Measurements from ENCODE around the gene DERL3.

DNA sequence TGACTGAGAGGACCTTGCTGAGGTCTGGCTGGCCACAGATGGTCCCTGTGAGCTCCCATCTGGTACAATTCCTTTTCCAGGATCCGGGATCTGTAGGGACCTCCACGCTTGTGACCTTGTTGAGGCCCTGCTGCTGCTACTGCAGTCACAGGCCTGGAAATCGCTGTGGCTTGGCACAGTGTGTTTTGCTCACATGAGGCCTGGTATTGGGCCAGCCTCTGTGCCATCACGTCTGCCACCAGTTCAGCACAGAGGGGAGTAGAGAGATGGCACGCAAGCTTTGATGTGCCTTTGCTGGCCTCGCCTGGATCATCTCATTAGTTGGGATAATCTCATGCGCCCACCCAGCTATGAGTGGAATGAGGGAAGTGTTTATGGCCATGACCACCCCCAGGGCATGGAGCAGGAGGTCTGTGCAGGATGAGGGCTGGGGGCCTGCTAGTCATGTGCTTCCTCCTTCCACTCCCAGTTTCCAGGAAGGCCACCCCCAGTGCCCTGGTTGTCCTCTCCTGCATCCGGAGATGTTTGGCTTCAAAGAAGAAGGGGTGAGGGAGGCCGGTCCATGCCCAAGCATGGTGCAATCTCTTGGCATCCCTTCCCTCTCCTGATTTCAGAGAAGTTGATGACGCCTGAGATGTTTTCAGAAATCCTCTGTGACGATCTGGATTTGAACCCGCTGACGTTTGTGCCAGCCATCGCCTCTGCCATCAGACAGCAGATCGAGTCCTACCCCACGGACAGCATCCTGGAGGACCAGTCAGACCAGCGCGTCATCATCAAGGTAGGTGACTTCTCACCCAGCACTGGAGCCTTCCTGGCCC is 22.4 kb downstream of the DERL3 start:
- TF ChIP-seq, protein P1, sequence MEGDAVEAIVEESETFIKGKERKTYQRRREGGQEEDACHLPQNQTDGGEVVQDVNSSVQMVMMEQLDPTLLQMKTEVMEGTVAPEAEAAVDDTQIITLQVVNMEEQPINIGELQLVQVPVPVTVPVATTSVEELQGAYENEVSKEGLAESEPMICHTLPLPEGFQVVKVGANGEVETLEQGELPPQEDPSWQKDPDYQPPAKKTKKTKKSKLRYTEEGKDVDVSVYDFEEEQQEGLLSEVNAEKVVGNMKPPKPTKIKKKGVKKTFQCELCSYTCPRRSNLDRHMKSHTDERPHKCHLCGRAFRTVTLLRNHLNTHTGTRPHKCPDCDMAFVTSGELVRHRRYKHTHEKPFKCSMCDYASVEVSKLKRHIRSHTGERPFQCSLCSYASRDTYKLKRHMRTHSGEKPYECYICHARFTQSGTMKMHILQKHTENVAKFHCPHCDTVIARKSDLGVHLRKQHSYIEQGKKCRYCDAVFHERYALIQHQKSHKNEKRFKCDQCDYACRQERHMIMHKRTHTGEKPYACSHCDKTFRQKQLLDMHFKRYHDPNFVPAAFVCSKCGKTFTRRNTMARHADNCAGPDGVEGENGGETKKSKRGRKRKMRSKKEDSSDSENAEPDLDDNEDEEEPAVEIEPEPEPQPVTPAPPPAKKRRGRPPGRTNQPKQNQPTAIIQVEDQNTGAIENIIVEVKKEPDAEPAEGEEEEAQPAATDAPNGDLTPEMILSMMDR (IDR thresholded peaks at IDR 0.05): no peak
- TF ChIP-seq POLR2A (IDR thresholded peaks at IDR 0.05): no peak
- no peak for TF ChIP-seq POLR2AphosphoS5 (IDR thresholded peaks at IDR 0.05)
